Lung (tissue), 12 donors: ENCODE data around the gene NAT8L. TPM values are rescaled to one million over a fixed set of nuclear protein-coding genes. Genes with fewer than 3 reads are reported as not detected.

ENCODE experiments used
- ATAC-seq: fragments of 200-7000 bp; cut with Tn5 transposase; one replicate; pipeline ENCODE4 v1.9.1; 2020; ENCODE audit warnings: moderate number of reproducible peaks; ENCODE audit not compliant: insufficient read depth, low FRiP score
- DNase-seq, 3 donors: peaks; one replicate each; pipeline ENCODE4 v3.0.0-alpha.2; 2013 to 2017
- H3K27ac ChIP-seq, 2 donors: one replicate each; pipeline ENCODE4 v1.5.1; 2013; ENCODE audit warnings: mild to moderate bottlenecking in 2 of 2, moderate library complexity in 2 of 2, control low read depth in 1 of 2, inconsistent platforms in 1 of 2, low read depth in 1 of 2, low read length in 1 of 2
- H3K27me3 ChIP-seq, 3 donors: one replicate each; pipeline ENCODE4 v1.5.1; 2013; ENCODE audit warnings: low read length in 2 of 3; ENCODE audit not compliant: control insufficient read depth in 3 of 3, insufficient read depth in 3 of 3
- H3K36me3 ChIP-seq, 4 donors: one replicate each; pipeline ENCODE4 v1.5.1; 2013; ENCODE audit warnings: low read length in 4 of 4, mild to moderate bottlenecking in 1 of 4, moderate library complexity in 1 of 4; ENCODE audit not compliant: control insufficient read depth in 4 of 4, insufficient read depth in 4 of 4
- H3K4me1 ChIP-seq, 5 donors: one replicate each; pipeline ENCODE4 v1.5.1; 2013; ENCODE audit warnings: low read length in 5 of 5, mild to moderate bottlenecking in 2 of 5, moderate library complexity in 1 of 5; ENCODE audit not compliant: control insufficient read depth in 5 of 5, insufficient read depth in 5 of 5
- H3K4me3 ChIP-seq: one replicate; pipeline ENCODE4 v1.5.1; 2013; ENCODE audit warnings: mild to moderate bottlenecking, control low read depth, moderate library complexity
- H3K9ac ChIP-seq, 2 donors: one replicate each; pipeline ENCODE4 v1.5.1; 2013; ENCODE audit warnings: low read length in 2 of 2, control low read depth in 1 of 2; ENCODE audit not compliant: insufficient read depth in 1 of 2
- H3K9me3 ChIP-seq, 4 donors: one replicate each; pipeline ENCODE4 v1.5.1; 2013; ENCODE audit warnings: low read length in 3 of 4, mild to moderate bottlenecking in 1 of 4, moderate library complexity in 1 of 4; ENCODE audit not compliant: control insufficient read depth in 4 of 4, insufficient read depth in 3 of 4
- CTCF ChIP-seq: IDR thresholded peaks from 2 replicates; pipeline ENCODE4 v1.5.1; 2012; ENCODE audit warnings: mild to moderate bottlenecking; ENCODE audit errors: control extremely low read depth, extremely low read depth
- whole genome bisulfite sequencing, 2 donors: extraction: QIAGEN DNeasy Blood & Tissue Kit; methylation state at CpG; one replicate each; pipeline ENCODE4 v1.1.7; 2013; 5-methylcytosine and 5-hydroxymethylcytosine counted together
- polyA plus RNA-seq, 2 donors: library from polyadenylated mRNA; stranded (reverse); fragments of 200-250 nt; gene quantifications; one replicate each; pipeline ENCODE4 v1.2.1, GENCODE V29; 2013
- total RNA-seq, 2 donors: library from RNA; depleted of rRNA in 1 of 2; stranded (reverse); fragments of >200 nt in 1 of 2; gene quantifications; one replicate each; pipeline ENCODE4 v1.2.1, GENCODE V29; 2014 to 2021
- donor health status: control.
- donor health status: control.
- donor health status: Bipolar disorder and iron deficiency.
- donor health status: healthy.
- donor health status: DM: yes; HTN: yes; CAD: no.

Gene NAT8L
- total and polyA plus RNA-seq, 4 donors, result 0.05 to 0.46 (median 0.17) TPM

GRCh38 chr4:2104556-2105345 lies 45.6 kb downstream of the NAT8L start:
- Histone ChIP-seq H3K27ac (no peak overlapping the region), H3K9ac (no peak overlapping the region), H3K9me3 (peaks cover 0 to 18% (median 8%) of the 10 kb centered on the region in 4 donors), H3K4me3 (no peak overlapping the region), H3K27me3 (peaks cover 0 to 2% (median 0%) of the 10 kb centered on the region in 3 donors), H3K36me3 (no peaks in the 10 kb centered on the region), H3K4me1 (no peaks in the 10 kb centered on the region)
- TF ChIP-seq CTCF, result no peak
- no peak for ATAC-seq
- 81 to 86% methylated on average over 9 of the region's 9 CpGs for WGBS, 2 donors
- DNase-seq, result no peak

GRCh38 chr4:2105559-2105958 lies 46.4 kb downstream of the NAT8L start:
- Histone ChIP-seq H3K27me3 (peaks cover 0 to 2% (median 0%) of the 10 kb centered on the region in 3 donors), H3K27ac (no peak overlapping the region), H3K9ac (no peak overlapping the region), H3K9me3 (peaks cover 0 to 18% (median 8%) of the 10 kb centered on the region in 4 donors), H3K4me3 (no peak overlapping the region), H3K4me1 (no peaks in the 10 kb centered on the region), H3K36me3 (no peaks in the 10 kb centered on the region)
- no peak for ATAC-seq
- 92 to 94% methylated on average over 1 of the region's 1 CpG for WGBS, 2 donors
- no peak for TF ChIP-seq CTCF
- DNase-seq, result no peak

GRCh38 chr4:2116687-2117400 lies 57.7 kb downstream of the NAT8L start:
- H3K4me1 ChIP-seq, result no peaks in the 10 kb centered on the region
- 80 to 93% methylated on average over 6 of the region's 6 CpGs for WGBS, 2 donors
- H3K4me3 ChIP-seq, result no peak overlapping the region
- ATAC-seq (no peak), DNase-seq (no peak)
- H3K9me3 ChIP-seq, result no peaks in the 10 kb centered on the region
- no peaks in the 10 kb centered on the region for H3K36me3 ChIP-seq
- no peak overlapping the region for H3K9ac ChIP-seq
- H3K27ac ChIP-seq, result no peak overlapping the region
- H3K27me3 ChIP-seq, result peaks cover 0 to 3% (median 0%) of the 10 kb centered on the region in 3 donors
- no peak for TF ChIP-seq CTCF

Other genes with a start within 250 kb of the NAT8L start
- 10 to 100 TPM; 31.1 to 47.1 TPM for gene LETM1, start 203.2 kb upstream of the NAT8L start, total RNA-seq
- 10 to 100 TPM; 21.7 to 22.6 TPM for gene LETM1, start 203.2 kb upstream of the NAT8L start, polyA plus RNA-seq
- 10 to 100 TPM; 41.7 to 66.2 TPM for gene NSD2, start 187.9 kb upstream of the NAT8L start, total RNA-seq
- gene NSD2, start 187.9 kb upstream of the NAT8L start, polyA plus RNA-seq, result 10 to 100 TPM; 12.7 to 14.8 TPM
- gene NELFA, start 50.4 kb upstream of the NAT8L start, total RNA-seq, result 10 to 100 TPM; 31.3 to 33.6 TPM
- 10 to 100 TPM; 17.8 to 18.2 TPM for gene NELFA, start 50.4 kb upstream of the NAT8L start, polyA plus RNA-seq
- 10 to 100 TPM; 12.8 to 21.0 TPM for gene HAUS3, start 182.8 kb downstream of the NAT8L start, total RNA-seq
- 10 to 100 TPM in 1 of 2 donors, 1 to 10 TPM in 1; 5.6 to 11.5 TPM for gene HAUS3, start 182.8 kb downstream of the NAT8L start, polyA plus RNA-seq
- 1 to 10 TPM; 3.3 to 3.7 TPM for gene POLN, start 182.8 kb downstream of the NAT8L start, total RNA-seq
- gene POLN, start 182.8 kb downstream of the NAT8L start, polyA plus RNA-seq, result 1 to 10 TPM in 1 of 2 donors, under 1 TPM in 1; 0.68 to 1.1 TPM
- 10 to 100 TPM; 37.5 to 65.1 TPM for gene MXD4, start 202.8 kb downstream of the NAT8L start, total RNA-seq
- gene MXD4, start 202.8 kb downstream of the NAT8L start, polyA plus RNA-seq, result 10 to 100 TPM; 34.4 to 58.2 TPM